A549 treated with AZD9567 at 1 μM for 4 hours (cell line): ENCODE measurements around the gene GAS6. TPM values are rescaled to one million over a fixed set of nuclear protein-coding genes. Genes with fewer than 3 reads are reported as not detected.

Experiments
- total RNA-seq: library from RNA; stranded (reverse); fragments of 200-300 nt; extraction: Qiagen RNA extraction; gene quantifications from 5 replicates; pipeline ENCODE4 v1.2.3, GENCODE V29; 2022; ENCODE audit not compliant: insufficient read depth

The GAS6 gene
- total RNA-seq = 6.9 to 9.7 TPM (median 9.4 TPM) in 5 replicates

DNA sequence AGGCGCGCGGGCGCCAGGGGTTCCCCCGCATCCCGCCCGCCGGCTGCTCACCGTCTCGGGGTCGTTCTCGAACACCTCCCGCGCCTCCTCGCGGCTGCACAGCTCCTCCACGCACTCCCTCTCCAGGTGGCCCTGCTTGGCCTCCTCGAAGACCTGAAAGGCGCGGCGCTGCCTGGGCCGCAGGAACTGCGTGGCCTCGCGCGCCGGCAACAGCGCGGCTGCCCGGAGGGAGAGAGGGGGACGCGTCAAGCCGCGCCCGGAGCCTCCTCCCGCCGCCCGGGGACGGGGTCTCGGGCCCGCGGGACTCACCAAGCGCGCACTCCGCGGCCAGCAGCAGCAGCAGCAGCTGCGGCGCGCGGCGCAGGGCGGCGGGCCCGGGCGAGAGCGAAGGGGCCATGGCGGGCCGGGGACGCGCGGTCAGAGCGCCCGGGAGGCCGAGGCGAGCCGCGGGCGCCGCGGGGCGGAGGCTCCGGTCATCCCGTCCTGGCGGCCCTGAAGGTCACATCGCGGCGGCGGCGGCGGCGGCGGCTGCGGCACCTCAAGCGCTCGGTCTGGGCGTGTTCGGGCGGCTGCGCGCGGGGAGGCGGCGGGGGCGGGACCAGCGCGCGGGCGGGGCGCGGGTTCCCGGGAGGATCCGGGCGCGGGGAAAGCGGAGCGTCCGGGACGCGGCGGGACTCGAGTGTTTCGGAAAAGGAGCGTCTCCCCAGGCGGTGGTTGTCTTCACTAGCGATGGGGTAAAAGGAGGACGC, at the start of gene GAS6:
Gene GAS6, minus strand, starts transcription at position 553 of the 749 bp plus-strand sequence. Its CDS starts 156 bp downstream, at position 397.

Other genes with a start within 250 kb of the GAS6 start
- not detected in 5 replicates for gene ATP4B, start 205.9 kb downstream of the GAS6 start, total RNA-seq
- gene GRK1, start 196.9 kb downstream of the GAS6 start, total RNA-seq = 0.02 to 0.04 TPM (median 0.02 TPM) in 3 of 5 replicates, not detected in the others
- 0.79 to 1.1 TPM (median 0.90 TPM) in 4 of 5 replicates, not detected in the other for gene TMEM255B, start 104.8 kb downstream of the GAS6 start, total RNA-seq
- 0.11 to 0.15 TPM (median 0.13 TPM) in 4 of 5 replicates, not detected in the other for gene C13orf46, start 110.0 kb upstream of the GAS6 start, total RNA-seq